Mesenchymal stem cell (in vitro differentiated cells and primary cell): ENCODE measurements around the gene PDE11A.
A peak's percentile ranks its signal among the peaks of the same experiment; 100 is the strongest.

ENCODE experiments used
- DNase-seq: peaks from one replicate; pipeline ENCODE4 v3.0.0-alpha.2; 2013
- H2AFZ ChIP-seq: one replicate; pipeline ENCODE4 v1.6.1; 2013; ENCODE audit warnings: low read depth, mild to moderate bottlenecking, control low read depth, inconsistent platforms, low read length, moderate library complexity
- H2AK5ac ChIP-seq: 2 replicates; pipeline ENCODE4 v1.6.1; 2013; ENCODE audit warnings: low read length, moderate library complexity, mild to moderate bottlenecking, inconsistent platforms; ENCODE audit not compliant: severe bottlenecking
- H2BK120ac ChIP-seq: one replicate; pipeline ENCODE4 v1.6.1; 2013; ENCODE audit warnings: low read depth, mild to moderate bottlenecking, inconsistent platforms, low read length, moderate library complexity
- H2BK12ac ChIP-seq, 2 experiments: one replicate each; pipeline ENCODE4 v1.6.1; 2013; ENCODE audit warnings: inconsistent platforms in 2 of 2, low read length in 2 of 2, mild to moderate bottlenecking in 2 of 2, moderate library complexity in 2 of 2, control low read depth in 1 of 2
- H2BK15ac ChIP-seq: one replicate; pipeline ENCODE4 v1.6.1; 2013; ENCODE audit warnings: mild to moderate bottlenecking, low read depth, inconsistent platforms; ENCODE audit not compliant: poor library complexity, severe bottlenecking
- H2BK5ac ChIP-seq: 2 replicates; pipeline ENCODE4 v1.6.1; 2013; ENCODE audit warnings: low read depth, mild to moderate bottlenecking, low read length, control low read depth, inconsistent platforms; ENCODE audit not compliant: poor library complexity, severe bottlenecking
- H3K14ac ChIP-seq, 2 experiments: one replicate each; pipeline ENCODE4 v1.6.1; 2013; ENCODE audit warnings: inconsistent platforms in 2 of 2, low read length in 2 of 2, control low read depth in 1 of 2, mild to moderate bottlenecking in 1 of 2, moderate library complexity in 1 of 2
- H3K18ac ChIP-seq, 2 experiments: one replicate each; pipeline ENCODE4 v1.6.1; 2013; ENCODE audit warnings: inconsistent platforms in 2 of 2, low read length in 2 of 2, control low read depth in 1 of 2, low read depth in 1 of 2, mild to moderate bottlenecking in 1 of 2
- H3K23ac ChIP-seq, 2 experiments: one replicate each; pipeline ENCODE4 v1.6.1; 2013; ENCODE audit warnings: inconsistent platforms in 2 of 2, low read length in 2 of 2, mild to moderate bottlenecking in 2 of 2, moderate library complexity in 2 of 2, control low read depth in 1 of 2
- H3K27ac ChIP-seq: 2 replicates; pipeline ENCODE4 v1.5.1; 2013; ENCODE audit warnings: mild to moderate bottlenecking, moderate library complexity, low read length, control low read depth, inconsistent platforms; ENCODE audit not compliant: poor library complexity, severe bottlenecking
- H3K27me3 ChIP-seq, 2 experiments: 2 replicates each; pipeline versions ENCODE4 v1.6.1 to v1.7.0; 2013; ENCODE audit warnings: low read length in 2 of 2, mild to moderate bottlenecking in 2 of 2, moderate library complexity in 2 of 2, control low read depth in 1 of 2, inconsistent platforms in 1 of 2; ENCODE audit not compliant: control insufficient read depth in 1 of 2, insufficient read depth in 1 of 2
- H3K36me3 ChIP-seq, 2 experiments: 2 replicates each; pipeline versions ENCODE4 v1.6.1 to v1.7.0; 2013; ENCODE audit warnings: low read length in 2 of 2, control low read depth in 1 of 2, inconsistent platforms in 1 of 2, low read depth in 1 of 2, mild to moderate bottlenecking in 1 of 2; ENCODE audit not compliant: insufficient read depth in 2 of 2, control insufficient read depth in 1 of 2
- H3K4ac ChIP-seq, 2 experiments: one replicate each; pipeline ENCODE4 v1.6.1; 2013; ENCODE audit warnings: inconsistent platforms in 2 of 2, low read length in 2 of 2, mild to moderate bottlenecking in 2 of 2, moderate library complexity in 2 of 2, control low read depth in 1 of 2, low read depth in 1 of 2
- H3K4me1 ChIP-seq: 2 replicates; pipeline ENCODE4 v1.6.1; 2013; ENCODE audit warnings: low read depth, low read length, control low read depth; ENCODE audit not compliant: control insufficient read depth, insufficient read depth
- H3K4me2 ChIP-seq: 2 replicates; pipeline ENCODE4 v1.6.1; 2013; ENCODE audit warnings: low read length, mild to moderate bottlenecking, inconsistent platforms; ENCODE audit not compliant: poor library complexity, severe bottlenecking
- H3K4me3 ChIP-seq, 2 experiments: 2 replicates each; pipeline versions ENCODE4 v1.5.1 to v1.7.0; 2013; ENCODE audit warnings: low read length in 2 of 2, mild to moderate bottlenecking in 2 of 2, control low read depth in 1 of 2, low read depth in 1 of 2; ENCODE audit not compliant: insufficient read depth in 1 of 2
- H3K79me1 ChIP-seq: replicated peaks from 2 replicates; pipeline ENCODE4 v1.6.1; 2013; ENCODE audit warnings: mild to moderate bottlenecking, control low read depth, low read length, inconsistent platforms; ENCODE audit not compliant: poor library complexity, severe bottlenecking
- H3K9ac ChIP-seq: 2 replicates; pipeline ENCODE4 v1.7.0; 2013; ENCODE audit warnings: mild to moderate bottlenecking, low read length, moderate library complexity
- H3K9me3 ChIP-seq: 2 replicates; pipeline ENCODE4 v1.7.0; 2013; ENCODE audit warnings: mild to moderate bottlenecking, low read length; ENCODE audit not compliant: control insufficient read depth
- H4K8ac ChIP-seq: one replicate; pipeline ENCODE4 v1.6.1; 2013; ENCODE audit warnings: inconsistent platforms, mild to moderate bottlenecking, low read length, moderate library complexity
- H4K91ac ChIP-seq: one replicate; pipeline ENCODE4 v1.6.1; 2013; ENCODE audit warnings: mild to moderate bottlenecking, low read length, inconsistent platforms
- WGBS: methylation state at CpG from one replicate; pipeline ENCODE4 v1.1.7; 2013; ENCODE audit warnings: mixed read lengths; 5-methylcytosine and 5-hydroxymethylcytosine counted together

PDE11A gene

DNA sequence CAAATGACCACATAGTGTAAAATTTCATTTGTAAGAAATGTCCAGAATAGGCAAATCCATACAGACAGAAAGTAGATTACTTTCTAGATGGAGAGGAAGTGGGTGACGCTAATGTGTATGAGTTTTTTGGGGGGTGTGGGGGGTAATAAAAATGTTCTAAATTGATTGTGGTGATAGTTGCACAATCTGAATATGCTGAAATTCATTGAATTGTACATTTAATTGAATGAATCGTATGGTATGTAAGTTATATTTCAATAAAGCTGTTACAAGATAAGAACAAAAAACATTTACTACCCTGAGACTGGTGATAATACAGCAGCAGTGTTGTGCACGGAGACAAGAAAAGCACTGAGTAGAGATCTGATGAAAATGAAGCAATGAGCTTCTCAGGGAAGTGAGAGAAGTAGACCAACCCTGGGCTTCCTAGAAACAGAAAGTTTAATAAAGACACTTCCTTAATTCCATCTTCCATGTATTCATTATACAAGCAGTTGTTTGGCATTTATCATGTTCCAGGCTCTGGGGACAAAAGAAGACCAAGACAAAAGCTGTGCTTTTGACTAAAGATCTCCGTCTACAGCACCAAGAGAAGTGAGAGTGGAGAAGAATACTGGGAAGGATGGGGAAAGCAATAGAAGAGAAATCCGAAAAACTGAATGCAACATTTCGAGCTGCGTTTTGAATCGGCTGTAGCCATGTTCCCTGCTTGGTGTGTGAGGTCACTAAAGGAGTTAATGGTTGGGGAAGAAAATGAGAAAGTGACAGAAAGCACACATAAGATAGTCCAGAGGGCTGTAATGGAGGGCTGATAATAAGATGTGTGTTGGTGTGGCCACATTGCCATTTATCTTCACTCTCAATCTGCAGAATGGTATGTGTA lies 1.8 kb upstream of the PDE11A start:
- Histone ChIP-seq H3K27ac (no peak overlapping the region), H3K4me3 (no peak overlapping the region), H2BK120ac (no peak overlapping the region), H3K27me3 (peaks cover 0 to 12% of the 10 kb centered on the region in 2 experiments), H3K18ac (no peak overlapping the region), H4K8ac (peak overlapping the region; percentile 28), H3K14ac (no peak overlapping the region), H2BK12ac (no peak overlapping the region), H3K9ac (no peak overlapping the region), H2AFZ (no peak overlapping the region), H4K91ac (no peak overlapping the region), H3K4me2 (no peak overlapping the region), H3K9me3 (no peaks in the 10 kb centered on the region), H2AK5ac (no peak overlapping the region), H3K36me3 (no peaks in the 10 kb centered on the region), H2BK5ac (no peak overlapping the region), H2BK15ac (no peak overlapping the region), H3K4me1 (peaks cover 8% of the 10 kb centered on the region), H3K79me1 (no peaks in the 10 kb centered on the region), H3K23ac (no peak overlapping the region), H3K4ac (no peak overlapping the region)
- peak; percentile 32 for DNase-seq
- WGBS, result 90% methylated on average over 6 of the region's 8 CpGs

- H3K9ac ChIP-seq, result peak overlapping the region; percentile 86
- no peak overlapping the region for H3K27ac ChIP-seq
- no peak overlapping the region for H3K23ac ChIP-seq
- H4K8ac ChIP-seq, result peak overlapping the region; percentile 28
- H2BK12ac ChIP-seq, result peak overlapping the region; percentile 46 to 70
- peak overlapping the region in 1 of 2 experiments; percentile 47 for H3K4ac ChIP-seq
- no peaks in the 10 kb centered on the region for H3K9me3 ChIP-seq
- H3K4me3 ChIP-seq, result peak overlapping the region in 1 of 2 experiments; percentile 83
- H3K4me1 ChIP-seq, result peaks cover 8% of the 10 kb centered on the region
- peaks cover 0 to 12% of the 10 kb centered on the region in 2 experiments for H3K27me3 ChIP-seq
- H3K79me1 ChIP-seq, result no peaks in the 10 kb centered on the region
- H2AFZ ChIP-seq, result peak overlapping the region; percentile 98
- H3K36me3 ChIP-seq, result no peaks in the 10 kb centered on the region
- no peak overlapping the region for H2AK5ac ChIP-seq
- no peak overlapping the region for H2BK5ac ChIP-seq
- H3K4me2 ChIP-seq, result peak overlapping the region; percentile 79
- peak overlapping the region in 1 of 2 experiments; percentile 58 for H3K14ac ChIP-seq
- no peak overlapping the region for H4K91ac ChIP-seq
- peak overlapping the region in 1 of 2 experiments; percentile 63 for H3K18ac ChIP-seq
- H2BK120ac ChIP-seq, result no peak overlapping the region
- WGBS, result 95% methylated on average over 11 of the region's 11 CpGs
- DNase-seq, result no peak
- no peak overlapping the region for H2BK15ac ChIP-seq
These were observed 586 bp downstream of the PDE11A start for GRCh38 chr2:178072000-178072382.

DNA sequence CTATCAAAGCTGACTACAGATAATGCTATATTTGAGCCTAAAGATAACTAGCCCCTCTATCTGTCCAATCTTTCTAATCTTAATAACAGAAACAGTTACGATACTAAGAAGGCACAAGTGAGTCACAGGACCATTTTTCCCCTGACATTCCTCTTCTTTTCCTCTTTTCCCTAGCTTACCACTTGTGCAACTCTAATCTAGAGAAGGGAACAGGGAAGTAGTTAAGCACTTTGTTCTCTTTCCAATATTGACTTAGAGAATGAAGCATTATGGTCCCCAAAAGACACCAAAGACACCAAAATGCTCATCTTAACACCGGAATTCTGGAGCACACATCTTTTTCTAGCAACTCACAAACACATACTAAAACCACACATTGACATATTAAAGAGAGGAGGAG lies 1.8 kb downstream of the PDE11A start:
- H3K18ac ChIP-seq, result no peak overlapping the region
- H2BK12ac ChIP-seq, result no peak overlapping the region
- no peak overlapping the region for H2BK15ac ChIP-seq
- H3K27me3 ChIP-seq, result peaks cover 0 to 12% of the 10 kb centered on the region in 2 experiments
- H2AK5ac ChIP-seq, result no peak overlapping the region
- H3K27ac ChIP-seq, result no peak overlapping the region
- peaks cover 11% of the 10 kb centered on the region for H3K4me1 ChIP-seq
- no peak overlapping the region for H3K23ac ChIP-seq
- no peak overlapping the region for H4K8ac ChIP-seq
- no peak overlapping the region for H3K4me2 ChIP-seq
- H3K4me3 ChIP-seq, result no peak overlapping the region
- H3K9me3 ChIP-seq, result no peaks in the 10 kb centered on the region
- DNase-seq, result peak; percentile 50
- no peak overlapping the region for H3K9ac ChIP-seq
- no peak overlapping the region for H3K4ac ChIP-seq
- H2BK120ac ChIP-seq, result no peak overlapping the region
- H2AFZ ChIP-seq, result no peak overlapping the region
- WGBS, result 56% methylated on average over 2 of the region's 2 CpGs
- H3K79me1 ChIP-seq, result no peaks in the 10 kb centered on the region
- no peak overlapping the region for H2BK5ac ChIP-seq
- no peak overlapping the region for H3K14ac ChIP-seq
- H3K36me3 ChIP-seq, result no peaks in the 10 kb centered on the region
- no peak overlapping the region for H4K91ac ChIP-seq

DNA sequence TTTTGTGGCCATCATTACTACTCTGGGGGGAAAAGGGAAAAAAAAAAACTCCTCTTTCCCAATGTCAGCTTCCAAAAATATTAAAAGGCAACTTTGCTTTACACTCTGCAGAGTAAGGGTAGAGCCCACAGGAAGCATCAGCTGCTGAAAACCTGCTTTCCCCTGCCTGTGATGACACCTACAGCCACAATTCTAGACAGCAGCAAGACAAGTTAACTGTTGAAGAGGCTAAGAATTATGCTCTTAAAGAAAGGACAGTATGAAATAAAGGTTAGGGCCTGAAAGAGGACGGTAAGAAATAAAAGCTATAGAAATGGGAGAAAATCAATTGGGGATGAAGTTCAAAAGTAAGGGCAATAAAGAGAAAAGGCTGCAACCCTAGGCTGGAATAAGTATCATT lies 3.0 kb downstream of the PDE11A start:
- Histone ChIP-seq H2AFZ (no peak overlapping the region), H2AK5ac (no peak overlapping the region), H3K18ac (no peak overlapping the region), H2BK15ac (no peak overlapping the region), H3K36me3 (no peaks in the 10 kb centered on the region), H3K4me2 (no peak overlapping the region), H2BK5ac (no peak overlapping the region), H3K4me3 (no peak overlapping the region), H3K9me3 (no peaks in the 10 kb centered on the region), H4K91ac (no peak overlapping the region), H3K4ac (no peak overlapping the region), H3K79me1 (no peaks in the 10 kb centered on the region), H3K27me3 (peaks cover 0 to 12% of the 10 kb centered on the region in 2 experiments), H2BK12ac (no peak overlapping the region), H3K9ac (no peak overlapping the region), H4K8ac (no peak overlapping the region), H2BK120ac (no peak overlapping the region), H3K14ac (no peak overlapping the region), H3K23ac (no peak overlapping the region), H3K27ac (no peak overlapping the region), H3K4me1 (peaks cover 9% of the 10 kb centered on the region)
- DNase-seq, result no peak
- WGBS, result 77% methylated on average over 1 of the region's 1 CpG
